Endothelial cell (in vitro differentiated cells): Measurements from ENCODE around the gene FXYD6. TPM values are rescaled to one million over a fixed set of nuclear protein-coding genes. Genes with fewer than 3 reads are reported as not detected.

Experiments used
- DNase-seq: peaks from one replicate; pipeline ENCODE4 v3.0.0; 2021; ENCODE audit warnings: low spot score
- H3K27ac Mint-ChIP-seq: one replicate; pipeline ENCODE4 v1.8.0; 2021; ENCODE audit warnings: mixed read lengths, inconsistent platforms; ENCODE audit not compliant: unreplicated experiment
- H3K27me3 Mint-ChIP-seq: one replicate; pipeline ENCODE4 v1.8.0; 2021; ENCODE audit warnings: mild to moderate bottlenecking, moderate library complexity, mixed read lengths, inconsistent platforms; ENCODE audit not compliant: unreplicated experiment
- H3K36me3 Mint-ChIP-seq: one replicate; pipeline ENCODE4 v1.8.0; 2021; ENCODE audit warnings: mild to moderate bottlenecking, low read depth, mixed read lengths, inconsistent platforms; ENCODE audit not compliant: unreplicated experiment
- H3K4me1 Mint-ChIP-seq: one replicate; pipeline ENCODE4 v1.8.0; 2021; ENCODE audit warnings: mild to moderate bottlenecking, mixed read lengths, inconsistent platforms; ENCODE audit not compliant: unreplicated experiment
- H3K4me3 Mint-ChIP-seq: one replicate; pipeline ENCODE4 v1.8.0; 2021; ENCODE audit warnings: mild to moderate bottlenecking, mixed read lengths, inconsistent platforms; ENCODE audit not compliant: unreplicated experiment
- H3K9me3 Mint-ChIP-seq: one replicate; pipeline ENCODE4 v1.8.0; 2021; ENCODE audit warnings: mixed read lengths, inconsistent platforms; ENCODE audit not compliant: unreplicated experiment
- total RNA-seq: library from RNA; stranded (reverse); fragmentation: NEBNext Ultra II Directional; extraction: Animal tissue kit (Norgen Biotek cat#: 25700); gene quantifications from one replicate; pipeline ENCODE4 v1.2.1, GENCODE V29; 2021; ENCODE audit not compliant: unreplicated experiment
- TF ChIP-seq, protein P1 (sequence below): fragments of 200-600 bp; sonication (generic); IDR thresholded peaks from one replicate; pipeline ENCODE4 v1.5.0; 2021; ENCODE audit warnings: antibody characterized with exemption; ENCODE audit not compliant: unreplicated experiment

Gene FXYD6
- total RNA-seq, 1 donor from 2014 or later = 18.1 TPM

DNA sequence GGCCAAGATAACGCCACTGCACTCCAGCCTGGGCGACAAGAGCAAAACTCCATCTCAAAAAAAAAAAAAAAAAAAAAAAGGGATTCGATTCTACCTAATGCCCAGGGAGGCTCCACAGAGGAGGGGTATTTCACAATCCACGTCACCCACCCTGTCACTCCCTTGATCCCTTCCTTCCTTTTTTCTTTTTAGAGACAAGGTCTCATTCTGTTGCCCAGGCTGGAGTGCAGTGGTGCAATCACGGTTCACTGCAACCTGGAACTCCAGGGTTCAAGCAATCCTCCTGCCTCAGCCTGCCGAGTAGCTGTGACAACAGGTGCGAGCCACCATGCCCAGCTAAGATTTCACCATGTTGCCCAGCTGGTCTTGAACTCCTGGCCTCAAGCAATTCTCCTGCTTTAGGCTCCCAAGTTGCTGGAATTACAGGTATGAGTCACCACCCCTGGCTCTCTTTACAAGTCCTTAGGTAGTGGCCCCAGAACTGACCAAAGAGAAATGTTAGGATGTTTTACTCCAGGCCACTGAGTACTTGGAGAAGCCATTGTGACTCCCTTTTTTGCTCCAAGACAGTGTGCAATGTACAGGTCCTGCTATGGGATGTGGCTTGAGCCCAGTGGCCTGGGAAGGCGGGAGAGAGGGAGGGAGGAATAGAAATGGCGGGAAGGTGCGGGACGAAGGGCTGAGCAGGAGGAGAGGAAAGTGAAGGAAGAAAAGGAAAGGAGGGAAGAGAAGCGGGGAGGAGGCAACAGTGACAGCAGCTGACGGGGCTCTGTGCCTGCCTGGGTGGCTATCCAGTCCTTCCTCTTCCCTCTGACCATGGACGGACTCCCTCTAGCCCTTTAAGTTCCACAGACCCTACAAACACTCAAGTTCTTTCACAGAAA lies 40.1 kb downstream of the FXYD6 start:
- no peak overlapping the region for H3K4me3 Mint-ChIP-seq
- peaks cover 2% of the 10 kb centered on the region for H3K4me1 Mint-ChIP-seq
- H3K9me3 Mint-ChIP-seq = no peaks in the 10 kb centered on the region
- TF ChIP-seq, protein P1, sequence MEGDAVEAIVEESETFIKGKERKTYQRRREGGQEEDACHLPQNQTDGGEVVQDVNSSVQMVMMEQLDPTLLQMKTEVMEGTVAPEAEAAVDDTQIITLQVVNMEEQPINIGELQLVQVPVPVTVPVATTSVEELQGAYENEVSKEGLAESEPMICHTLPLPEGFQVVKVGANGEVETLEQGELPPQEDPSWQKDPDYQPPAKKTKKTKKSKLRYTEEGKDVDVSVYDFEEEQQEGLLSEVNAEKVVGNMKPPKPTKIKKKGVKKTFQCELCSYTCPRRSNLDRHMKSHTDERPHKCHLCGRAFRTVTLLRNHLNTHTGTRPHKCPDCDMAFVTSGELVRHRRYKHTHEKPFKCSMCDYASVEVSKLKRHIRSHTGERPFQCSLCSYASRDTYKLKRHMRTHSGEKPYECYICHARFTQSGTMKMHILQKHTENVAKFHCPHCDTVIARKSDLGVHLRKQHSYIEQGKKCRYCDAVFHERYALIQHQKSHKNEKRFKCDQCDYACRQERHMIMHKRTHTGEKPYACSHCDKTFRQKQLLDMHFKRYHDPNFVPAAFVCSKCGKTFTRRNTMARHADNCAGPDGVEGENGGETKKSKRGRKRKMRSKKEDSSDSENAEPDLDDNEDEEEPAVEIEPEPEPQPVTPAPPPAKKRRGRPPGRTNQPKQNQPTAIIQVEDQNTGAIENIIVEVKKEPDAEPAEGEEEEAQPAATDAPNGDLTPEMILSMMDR = no peak
- H3K27me3 Mint-ChIP-seq = peaks cover 3% of the 10 kb centered on the region
- H3K36me3 Mint-ChIP-seq = no peaks in the 10 kb centered on the region
- no peak for DNase-seq
- no peak overlapping the region for H3K27ac Mint-ChIP-seq

DNA sequence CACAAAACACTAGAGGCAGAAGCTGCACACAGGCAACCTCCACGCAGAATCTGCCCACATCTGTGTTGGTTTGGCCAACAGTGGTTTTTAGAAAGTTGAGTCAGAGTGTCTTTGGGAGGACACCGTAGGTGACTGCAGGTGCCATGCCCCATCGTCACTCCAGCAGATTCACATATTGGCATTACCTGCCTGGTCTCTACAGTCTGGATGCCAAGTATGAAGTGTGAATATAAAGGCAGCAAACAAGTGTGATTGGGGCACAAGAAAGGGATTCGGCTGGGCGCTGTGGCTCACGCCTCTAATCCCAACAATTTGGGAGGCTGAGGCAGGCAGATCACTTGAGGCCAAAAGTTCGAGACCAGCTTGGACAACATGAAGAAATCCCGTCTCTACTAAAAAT lies 40.9 kb downstream of the FXYD6 start:
- Mint-ChIP-seq H3K36me3 (no peaks in the 10 kb centered on the region), H3K4me1 (peaks cover 8% of the 10 kb centered on the region), H3K4me3 (no peak overlapping the region), H3K27ac (no peak overlapping the region), H3K9me3 (no peaks in the 10 kb centered on the region), H3K27me3 (peaks cover 3% of the 10 kb centered on the region)
- TF ChIP-seq, protein P1 = no peak
- DNase-seq = no peak

DNA sequence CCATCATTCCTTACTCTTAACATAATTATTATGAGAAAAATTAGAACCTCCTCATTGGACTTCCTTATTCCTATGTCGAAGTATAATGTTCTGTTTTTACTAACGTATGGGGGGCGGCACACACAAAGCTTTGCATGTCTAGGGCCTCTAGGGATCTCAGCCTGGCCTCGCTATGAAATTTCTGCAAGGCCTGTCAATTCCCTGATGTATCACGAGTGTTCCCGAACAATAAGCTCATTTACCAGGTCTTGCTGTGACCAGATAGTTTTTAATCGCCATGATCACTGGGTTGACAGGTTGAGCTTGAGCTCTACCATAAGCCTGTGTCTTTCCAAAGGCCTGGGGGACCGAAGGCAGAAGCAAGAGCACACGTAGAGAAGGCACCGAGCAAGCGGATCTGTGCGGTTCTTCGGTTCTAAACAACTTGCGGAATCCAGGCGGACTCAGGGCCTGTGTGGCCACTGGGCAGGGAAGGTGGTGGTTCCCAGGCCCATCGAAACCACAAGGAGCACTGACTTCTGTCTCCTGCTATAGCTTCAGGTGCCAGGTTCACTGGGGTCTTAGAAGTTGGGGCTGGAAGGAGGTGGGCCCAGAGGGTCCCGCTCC lies 41.5 kb downstream of the FXYD6 start:
- no peaks in the 10 kb centered on the region for H3K9me3 Mint-ChIP-seq
- H3K4me1 Mint-ChIP-seq = peaks cover 9% of the 10 kb centered on the region
- no peak overlapping the region for H3K4me3 Mint-ChIP-seq
- no peak overlapping the region for H3K27ac Mint-ChIP-seq
- DNase-seq = no peak
- TF ChIP-seq, protein P1 = no peak
- H3K27me3 Mint-ChIP-seq = peaks cover 3% of the 10 kb centered on the region
- H3K36me3 Mint-ChIP-seq = no peaks in the 10 kb centered on the region

DNA sequence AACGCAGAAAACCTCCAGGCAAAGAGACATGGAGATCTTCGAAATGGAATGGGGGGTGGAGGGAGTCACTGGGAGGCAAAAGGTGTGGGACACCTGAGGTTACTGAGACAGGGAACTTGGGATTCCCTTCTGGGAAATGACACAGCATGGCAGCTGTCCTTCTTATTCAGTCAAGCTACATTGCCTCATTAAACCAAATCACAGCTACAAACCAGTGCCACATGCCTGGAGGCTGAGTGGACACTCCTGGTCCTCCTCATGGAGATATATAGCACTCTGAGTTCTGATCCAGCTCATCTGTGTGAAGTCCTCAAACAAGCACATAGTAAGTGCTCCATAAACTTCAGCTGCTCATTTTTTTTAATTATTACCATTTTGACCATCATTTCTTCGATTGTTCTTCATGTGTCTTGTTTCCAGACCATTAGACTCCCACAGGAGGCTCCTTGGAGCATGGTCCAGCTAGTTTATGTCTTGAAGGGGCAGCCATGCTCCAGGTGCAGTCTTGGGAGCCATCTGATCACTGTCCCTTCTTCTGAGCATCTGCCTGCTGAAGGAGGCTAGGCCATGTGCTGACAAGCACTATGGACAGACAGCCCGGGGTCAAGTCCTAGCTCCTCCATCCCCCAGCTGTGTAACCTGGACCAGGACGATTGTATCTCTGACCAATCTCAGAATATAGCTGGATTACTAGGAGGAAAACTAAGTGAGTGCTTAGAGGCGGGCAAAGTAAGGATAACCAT lies 42.2 kb downstream of the FXYD6 start:
- Mint-ChIP-seq H3K9me3 (no peaks in the 10 kb centered on the region), H3K27ac (no peak overlapping the region), H3K4me1 (peaks cover 9% of the 10 kb centered on the region), H3K36me3 (no peaks in the 10 kb centered on the region), H3K27me3 (peaks cover 3% of the 10 kb centered on the region), H3K4me3 (no peak overlapping the region)
- no peak for DNase-seq
- TF ChIP-seq, protein P1 = no peak
